ENCODE results near the gene ZNF326.
"Not testable (repeated sequence)": the region's sequence is repeated elsewhere in the genome, so short reads cannot be mapped to it uniquely, and the experiment has no call there.

Gene ZNF326

DNA sequence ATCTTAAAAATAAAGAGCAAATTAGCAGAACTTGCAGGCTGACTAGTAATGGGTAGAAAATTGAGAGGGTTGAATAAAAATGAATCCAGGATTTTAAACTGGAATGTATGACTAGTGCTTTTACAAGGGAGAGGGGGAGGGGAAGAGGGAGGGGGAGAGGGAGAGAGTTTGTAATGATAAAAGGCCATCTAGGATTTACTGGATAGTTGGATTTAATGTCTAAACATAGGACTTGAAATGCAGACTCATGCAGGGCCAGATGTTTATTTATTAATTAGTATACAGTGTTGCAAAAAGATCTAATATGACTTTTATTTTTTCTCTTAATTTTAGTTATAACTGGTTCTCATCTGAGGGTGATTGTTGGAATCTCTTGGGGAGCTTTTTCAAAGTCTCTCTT lies 4.3 kb downstream of the ZNF326 start:
- DNase-seq = no peak

DNA sequence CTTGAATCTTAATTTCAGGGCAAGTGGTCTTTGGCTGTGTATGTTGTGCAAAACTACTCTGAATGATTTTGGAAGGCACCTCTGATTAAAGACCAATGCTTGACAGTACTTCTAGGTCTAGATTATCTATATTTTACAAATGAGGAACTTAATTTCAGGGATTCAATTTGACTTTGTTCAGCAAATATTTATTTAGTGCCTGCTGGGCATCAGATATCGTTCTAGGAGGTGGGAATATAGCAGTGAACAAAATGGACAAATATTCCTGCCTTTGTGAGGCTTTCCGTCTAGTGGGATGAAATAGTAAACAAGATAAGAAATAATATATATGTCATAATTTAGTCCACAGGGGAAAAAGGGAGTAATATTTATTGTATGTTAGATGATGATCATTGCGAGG lies 4.7 kb downstream of the ZNF326 start:
- DNase-seq = no peak

DNA sequence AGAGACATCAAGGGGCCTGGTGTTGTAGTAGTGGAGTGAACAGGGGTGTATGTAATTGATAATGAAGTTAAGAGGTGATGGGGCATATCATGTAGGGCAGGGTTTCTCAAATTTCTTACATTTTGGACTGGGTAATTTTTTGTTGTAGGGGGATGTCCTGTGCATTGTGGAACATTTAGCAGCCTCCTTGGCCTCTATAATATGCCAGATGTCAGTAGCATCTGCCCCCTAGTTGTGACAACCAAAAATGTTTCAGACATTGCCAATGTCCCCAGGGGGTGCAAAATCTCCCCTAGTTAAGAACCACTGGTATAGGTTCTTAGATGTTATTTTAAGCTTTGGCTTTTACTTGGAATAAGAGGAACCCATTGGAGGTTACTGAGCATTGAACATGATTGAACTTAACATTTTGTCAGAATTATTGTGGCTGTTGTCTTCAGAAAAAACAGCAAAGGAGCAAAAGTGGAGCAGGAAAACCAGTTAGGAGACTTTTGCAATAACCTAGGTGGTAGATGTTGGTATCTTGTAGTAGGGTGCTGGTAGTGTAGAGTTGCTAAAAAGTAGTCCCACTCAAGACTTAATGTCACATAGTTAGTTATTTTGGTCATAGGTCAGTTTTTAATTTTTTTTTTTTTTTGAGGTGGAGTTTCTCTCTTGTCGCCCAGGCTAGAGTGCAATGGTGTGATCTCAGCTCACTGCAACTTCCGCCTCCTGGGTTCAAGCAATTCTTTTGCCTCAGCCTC lies 6.2 kb downstream of the ZNF326 start:
- DNase-seq = no peak

DNA sequence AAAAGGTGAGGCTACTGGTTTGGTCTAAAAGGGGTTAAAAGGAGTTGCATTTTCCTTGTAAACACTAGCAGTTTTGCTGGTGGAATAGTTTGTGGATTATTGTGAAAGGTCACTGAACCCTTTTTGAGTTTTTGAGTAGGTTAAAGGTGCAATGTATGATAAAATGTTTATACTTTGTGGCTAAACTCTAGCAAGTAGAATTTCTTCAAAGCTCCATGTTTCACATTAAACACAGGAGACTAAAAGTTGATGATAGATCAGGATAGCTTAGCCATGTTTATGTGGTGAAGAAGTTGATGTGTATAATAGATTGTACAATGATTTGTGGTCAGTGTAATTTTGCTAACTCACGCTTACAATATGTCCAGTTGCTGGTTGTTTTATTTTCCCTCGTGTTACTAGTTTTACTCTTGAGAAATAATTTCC lies 13.1 kb downstream of the ZNF326 start:
- no peak for DNase-seq

- DNase-seq = no peak
Observed at GRCh38 chr1:90012300-90012699, 17.4 kb downstream of the ZNF326 start.

- DNase-seq = no peak
Observed at GRCh38 chr1:90023691-90024090, 28.8 kb downstream of the ZNF326 start.

GRCh38 chr1:90027281-90027680 lies 32.4 kb downstream of the ZNF326 start:
- DNase-seq = no peak

GRCh38 chr1:90039652-90040051 lies 44.7 kb downstream of the ZNF326 start:
- no peak for DNase-seq

DNA sequence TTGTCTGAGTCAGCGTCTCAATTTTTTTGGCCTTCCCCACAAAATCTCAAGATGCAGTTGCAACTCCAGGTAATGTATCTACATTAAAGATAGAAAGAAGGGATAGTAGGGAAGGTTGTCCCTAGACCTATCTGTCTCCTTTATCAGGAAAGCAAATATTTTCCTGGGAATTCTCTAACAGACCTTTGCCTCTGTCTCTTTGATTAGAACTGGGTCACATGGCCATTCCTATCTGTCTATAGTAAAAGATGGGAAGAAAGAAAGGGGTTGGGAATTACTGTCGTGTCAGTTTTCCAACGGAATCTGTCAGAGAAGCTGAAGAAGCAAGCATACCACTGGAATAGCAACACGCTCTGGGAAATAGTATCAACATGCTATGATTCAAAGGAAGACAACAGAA lies 48.7 kb downstream of the ZNF326 start:
- DNase-seq = no peak

- DNase-seq = no peak
Observed at GRCh38 chr1:90044346-90044745, 49.4 kb downstream of the ZNF326 start.

- DNase-seq = peak; percentile 4
Observed at GRCh38 chr1:90045853-90046563, 51.1 kb downstream of the ZNF326 start.

- no peak for DNase-seq
Observed at GRCh38 chr1:90046635-90047034, 51.7 kb downstream of the ZNF326 start.

- DNase-seq = no peak
Observed at GRCh38 chr1:90048043-90048442, 53.1 kb downstream of the ZNF326 start.

DNA sequence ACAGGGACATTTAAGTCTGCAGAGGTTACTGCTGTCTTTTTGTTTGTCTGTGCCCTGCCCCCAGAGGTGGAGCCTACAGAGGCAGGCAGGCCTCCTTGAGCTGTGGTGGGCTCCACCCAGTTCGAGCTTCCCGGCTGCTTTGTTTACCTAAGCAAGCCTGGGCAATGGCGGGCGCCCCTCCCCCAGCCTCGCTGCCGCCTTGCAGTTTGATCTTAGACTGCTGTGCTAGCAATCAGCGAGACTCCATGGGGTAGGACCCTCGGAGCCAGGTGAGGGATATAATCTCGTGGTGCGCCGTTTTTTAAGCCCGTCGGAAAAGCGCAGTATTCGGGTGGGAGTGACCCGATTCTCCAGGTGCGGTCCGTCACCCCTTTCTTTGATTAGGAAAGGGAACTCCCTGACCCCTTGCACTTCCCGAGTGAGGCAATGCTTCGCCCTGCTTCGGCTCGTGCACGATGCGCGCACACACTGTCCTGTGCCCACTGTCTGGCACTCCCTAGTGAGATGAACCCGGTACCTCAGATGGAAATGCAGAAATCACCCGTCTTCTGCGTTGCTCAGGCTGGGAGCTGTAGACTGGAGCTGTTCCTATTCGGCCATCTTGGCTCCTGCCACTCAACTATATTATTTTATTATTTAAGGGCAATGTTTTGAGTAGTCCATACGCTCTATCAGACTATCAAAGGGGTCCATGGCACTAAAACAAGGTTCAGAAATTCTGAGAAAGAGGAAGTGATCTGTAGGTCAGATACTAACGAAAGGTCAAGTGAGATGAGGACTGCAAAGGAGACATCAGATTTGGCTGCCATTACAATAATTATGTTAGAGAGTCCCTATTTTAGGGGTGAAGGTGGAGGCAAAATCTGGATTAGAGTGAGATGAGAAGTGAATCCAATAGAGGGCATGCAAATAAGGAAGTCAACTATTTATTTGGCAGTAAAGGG lies 68.1 kb downstream of the ZNF326 start:
- not testable (repeated sequence) for DNase-seq

DNA sequence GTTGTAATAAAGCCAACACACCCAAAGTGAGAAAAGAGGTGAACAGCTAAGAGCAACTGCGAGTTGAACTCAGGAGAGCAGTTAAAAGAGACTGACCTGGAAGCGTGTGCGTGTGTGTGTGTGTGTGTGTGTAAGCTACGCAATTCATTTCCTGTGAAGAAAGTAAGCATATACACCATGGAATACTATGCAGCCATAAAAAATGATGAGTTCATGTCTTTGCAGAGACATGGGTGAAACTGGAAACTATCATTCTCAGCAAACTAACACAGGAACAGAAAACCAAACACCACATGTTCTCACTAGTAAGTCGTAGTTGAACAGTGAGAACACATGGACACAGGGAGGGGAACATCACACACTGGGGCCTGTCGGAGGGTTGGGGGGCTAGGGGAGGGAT lies 69.2 kb downstream of the ZNF326 start:
- DNase-seq = not testable (repeated sequence)

DNA sequence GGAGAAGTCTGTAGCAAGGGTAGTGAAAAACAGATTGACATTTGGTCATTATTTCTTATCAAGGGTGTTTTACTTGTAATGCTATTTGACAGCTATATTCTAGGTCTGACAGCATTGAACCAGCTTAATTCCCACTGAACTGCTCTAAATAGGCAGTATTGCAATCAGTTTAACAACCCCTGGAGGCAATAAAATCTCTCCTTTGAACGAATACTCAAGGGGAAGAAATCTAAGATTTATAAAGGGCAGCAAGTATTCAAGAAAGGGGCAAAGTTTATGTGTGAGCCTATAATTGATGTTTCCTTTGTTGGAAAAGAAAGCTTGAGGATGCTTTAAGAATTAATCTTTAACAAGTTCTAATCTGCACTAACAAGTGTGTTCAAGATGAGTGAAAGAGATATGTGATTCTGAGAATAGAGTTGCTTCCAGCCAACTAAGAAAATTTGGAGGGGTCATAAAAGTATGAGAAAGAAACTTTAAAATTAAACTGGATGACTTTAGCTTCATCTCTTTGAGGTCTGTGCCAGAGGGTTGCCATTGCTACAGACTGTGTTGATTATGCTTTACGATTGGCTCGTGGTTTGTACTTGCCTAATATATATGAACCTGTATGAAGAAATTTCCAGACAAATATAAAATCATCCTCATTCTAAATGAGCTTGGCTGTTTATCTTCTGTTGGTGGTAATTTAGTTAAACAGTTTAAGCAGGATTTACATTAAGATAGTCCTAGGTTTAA lies 72.5 kb downstream of the ZNF326 start:
- no peak for DNase-seq

GRCh38 chr1:90068611-90069280 lies 73.8 kb downstream of the ZNF326 start:
- no peak for DNase-seq

- DNase-seq = no peak
Observed at GRCh38 chr1:90074137-90074536, 79.2 kb downstream of the ZNF326 start.

- no peak for DNase-seq
Observed at GRCh38 chr1:90074566-90074965, 79.7 kb downstream of the ZNF326 start.

DNA sequence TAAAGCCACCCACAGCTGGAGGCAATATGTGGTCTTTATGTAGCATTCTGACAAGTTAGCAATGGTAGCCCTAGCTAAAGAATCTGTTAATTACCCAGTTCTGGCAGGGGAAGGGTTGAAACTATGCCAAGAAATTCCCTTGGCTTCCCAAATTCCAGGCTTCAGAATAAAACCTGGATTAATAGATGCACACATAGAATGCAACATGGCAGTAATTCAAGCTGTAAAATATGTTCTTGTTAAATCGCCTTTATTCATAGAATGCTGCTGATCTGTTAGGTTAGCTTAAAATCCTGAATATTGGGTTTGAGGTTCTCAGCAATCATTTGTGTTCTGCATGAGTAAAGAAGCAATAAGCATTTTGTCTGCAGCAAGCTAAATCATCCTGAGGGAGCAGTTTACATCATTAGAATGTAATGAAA lies 80.1 kb downstream of the ZNF326 start:
- DNase-seq = no peak

- DNase-seq = no peak
Observed at GRCh38 chr1:90083995-90084394, 89.1 kb downstream of the ZNF326 start.

Data from stimulated activated CD4-positive, alpha-beta T cell treated with anti-CD3 and anti-CD28 coated beads, Interleukin-1b, Interleukin-23, amount 100 ng/mL, for 48 hours (primary cell).